Activated CD4-positive, CD25-positive, alpha-beta regulatory T cell (primary cell): ENCODE data around the gene TMEM234.

Experiments
- DNase-seq, 4 experiments: peaks; one replicate each; lab custom pipeline; 2025; lab: John Stamatoyannopoulos, UW

The TMEM234 gene

DNA sequence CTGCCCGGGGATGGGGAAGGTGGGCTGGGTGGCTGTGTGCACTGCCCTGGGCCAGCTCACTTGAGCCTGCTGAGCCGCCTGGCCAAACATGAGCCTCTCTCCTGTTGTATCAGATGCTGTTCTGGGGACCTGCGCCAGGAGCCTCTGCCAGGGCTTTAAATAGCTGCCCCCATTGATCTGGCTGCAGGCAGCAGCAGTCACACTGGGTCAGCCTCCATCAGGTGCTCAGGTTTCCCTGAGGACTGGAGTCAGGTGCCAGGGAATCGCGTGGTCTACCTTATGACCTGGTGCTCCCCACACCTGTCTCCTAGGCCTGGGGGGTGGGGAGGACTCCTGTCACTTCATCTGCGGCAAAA, 22.5 kb downstream of the TMEM234 start:
- DNase-seq: no peak

DNA sequence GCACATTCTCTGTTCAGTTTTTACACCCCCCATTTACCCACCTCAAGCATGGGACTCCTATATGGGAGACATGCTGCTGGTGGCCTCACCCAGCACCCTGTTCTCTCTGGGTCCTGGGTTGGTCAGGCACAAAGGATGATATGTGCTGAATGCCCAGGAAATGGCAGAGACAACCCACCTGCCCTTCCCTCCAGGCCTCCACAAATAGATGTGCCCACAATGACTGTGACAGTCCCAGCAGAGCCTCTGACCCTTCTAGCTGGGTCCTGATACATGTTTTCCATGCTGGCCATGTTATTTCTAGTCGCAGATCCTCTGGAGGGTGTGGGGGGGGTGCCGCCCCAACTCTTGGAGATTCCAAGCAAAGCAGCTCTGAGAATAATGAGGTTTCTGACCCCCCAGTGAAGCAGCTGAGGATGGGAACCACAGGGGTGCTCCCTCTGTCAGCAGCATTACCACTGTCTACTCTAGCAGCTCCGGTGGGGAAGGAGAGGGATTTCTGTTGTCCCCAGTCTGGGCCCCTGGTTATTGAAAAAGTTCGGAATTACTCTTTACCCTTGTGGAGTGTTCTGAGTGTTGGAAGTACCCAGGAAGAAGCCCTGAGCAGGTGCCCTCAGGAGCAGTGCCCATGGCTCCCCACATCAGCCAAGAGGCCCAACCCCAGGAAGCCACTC, 23.0 kb downstream of the TMEM234 start:
- DNase-seq: no peak

DNA sequence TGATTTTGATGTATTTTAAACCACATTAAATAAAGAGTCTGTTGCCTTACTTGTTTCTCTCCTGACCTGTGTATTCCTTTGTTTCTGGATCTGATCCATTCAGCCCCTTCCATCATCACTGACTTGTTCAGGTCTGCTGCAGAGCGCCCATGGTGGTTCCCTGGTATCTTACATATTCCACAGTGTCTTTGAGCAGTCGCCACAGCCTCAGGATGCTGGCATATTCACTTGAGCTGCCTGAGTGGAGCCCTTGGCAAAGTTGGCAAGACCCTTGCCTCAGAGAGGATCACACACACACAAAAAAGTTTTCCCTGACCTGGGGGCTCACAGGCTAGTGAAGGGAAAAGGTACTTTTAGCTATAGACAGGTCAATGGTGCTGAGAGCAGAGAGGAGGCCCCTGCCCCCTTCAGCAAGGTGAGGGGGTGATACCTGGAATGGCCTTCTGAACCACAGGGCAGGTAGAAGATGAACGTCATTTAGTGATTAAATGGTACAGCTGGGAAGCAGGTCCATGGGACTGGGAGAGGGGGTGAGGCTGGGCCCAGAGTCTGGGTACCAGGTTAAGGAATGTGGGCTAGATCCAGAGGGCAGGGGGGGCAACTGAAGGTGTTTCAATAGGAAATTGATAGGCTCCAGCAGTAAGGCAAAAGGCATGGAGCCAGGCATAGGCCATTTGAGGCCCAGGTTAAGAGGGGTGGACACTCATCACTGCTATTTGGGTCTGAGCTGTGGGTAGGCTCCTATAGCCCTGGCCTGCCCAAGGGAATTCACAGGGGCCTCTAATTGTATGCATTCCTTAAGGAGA, 23.7 kb downstream of the TMEM234 start:
- DNase-seq: no peak

DNA sequence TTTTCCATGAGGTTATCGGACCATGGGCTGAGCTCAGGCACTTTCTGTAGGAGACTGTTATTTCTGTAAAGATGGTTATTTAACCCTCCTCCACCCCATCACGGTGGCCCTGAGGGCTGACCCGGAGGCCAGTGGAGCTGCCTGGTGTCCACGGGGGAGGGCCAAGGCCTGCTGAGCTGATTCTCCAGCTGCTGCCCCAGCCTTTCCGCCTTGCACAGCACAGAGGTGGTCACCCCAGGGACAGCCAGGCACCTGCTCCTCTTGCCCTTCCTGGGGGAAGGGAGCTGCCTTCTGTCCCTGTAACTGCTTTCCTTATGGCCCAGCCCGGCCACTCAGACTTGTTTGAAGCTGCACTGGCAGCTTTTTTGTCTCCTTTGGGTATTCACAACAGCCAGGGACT, 24.3 kb downstream of the TMEM234 start:
- DNase-seq: no peak

DNA sequence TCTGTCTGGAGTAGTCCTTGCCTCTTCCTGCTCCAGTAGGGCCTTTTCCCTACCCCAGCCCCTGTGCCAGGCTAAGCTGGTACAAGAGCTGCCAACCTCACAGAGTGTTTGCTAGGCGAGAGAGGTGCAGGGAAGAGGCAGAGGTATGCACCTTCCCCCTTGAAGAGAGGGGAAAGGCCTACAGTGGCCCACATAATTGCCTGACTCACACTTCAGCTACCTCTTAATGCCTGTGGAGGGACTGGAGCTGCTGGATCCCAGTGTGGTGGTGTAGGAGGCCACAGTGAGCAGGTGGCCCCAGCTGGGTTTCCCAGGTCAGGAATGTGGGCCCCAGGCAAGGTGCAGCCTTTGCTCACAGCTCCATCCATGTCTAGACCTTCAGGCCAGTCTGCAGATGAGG, 25.1 kb downstream of the TMEM234 start:
- DNase-seq: no peak

DNA sequence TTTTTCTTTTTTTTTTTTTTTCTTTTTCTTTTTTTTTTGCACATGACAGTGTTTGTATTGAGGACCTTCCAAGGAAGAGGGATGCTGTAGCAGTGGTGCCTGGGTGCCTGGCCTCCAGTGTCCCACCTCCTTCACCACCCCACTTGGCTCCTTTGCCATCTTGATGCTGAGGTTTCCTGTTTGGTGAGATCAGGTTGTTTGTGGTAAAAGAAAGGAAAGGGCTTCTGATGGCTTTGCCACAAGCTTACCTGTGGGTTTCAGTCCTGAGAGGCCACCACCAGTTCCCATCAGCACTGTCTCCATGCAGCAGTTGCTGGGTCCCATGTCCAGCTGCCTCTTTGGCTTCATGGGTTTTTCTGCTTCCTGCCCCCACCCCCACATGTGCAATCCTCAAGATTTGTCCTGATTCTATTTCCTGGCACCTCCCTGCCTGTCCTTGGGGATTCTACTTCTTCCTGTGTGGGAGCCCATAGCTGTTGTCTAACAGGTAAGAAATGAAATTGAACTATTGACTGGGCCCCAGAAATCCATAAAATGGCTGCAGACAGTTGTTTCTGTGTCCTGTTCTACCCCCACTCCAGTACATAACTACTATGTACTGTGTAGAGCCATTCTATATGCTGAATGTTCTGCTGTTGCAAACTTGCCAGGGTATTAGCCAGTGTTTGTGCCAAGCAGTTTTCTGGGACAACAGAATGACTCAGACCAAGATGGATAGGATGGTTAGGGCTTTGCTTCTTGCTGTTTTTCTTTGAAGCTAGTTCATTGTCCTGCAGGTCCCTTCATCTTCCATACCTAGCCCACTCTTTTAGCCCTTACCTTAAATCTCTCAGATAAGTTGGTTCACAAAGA, 26.0 kb downstream of the TMEM234 start:
- no peak for DNase-seq

DNA sequence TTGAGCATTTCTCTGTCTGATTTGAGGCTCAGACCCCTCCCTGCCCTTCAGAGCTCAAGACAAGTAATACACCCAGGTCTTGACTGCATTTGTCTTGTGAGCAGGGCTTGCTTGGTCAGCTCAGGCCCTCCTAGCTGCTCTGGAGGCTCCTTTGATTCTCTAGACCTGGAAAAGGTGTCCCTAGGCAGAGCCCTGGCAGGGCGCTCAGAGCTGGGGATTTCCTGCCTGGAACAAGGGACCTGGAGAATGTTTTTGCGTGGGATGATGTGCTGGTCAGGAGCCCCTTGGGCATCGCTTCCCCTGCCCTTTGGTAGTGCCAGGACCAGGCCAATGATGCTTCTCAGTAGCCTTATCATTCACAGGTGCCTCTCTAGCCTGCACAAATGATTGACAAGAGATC, 26.6 kb downstream of the TMEM234 start:
- no peak for DNase-seq

DNA sequence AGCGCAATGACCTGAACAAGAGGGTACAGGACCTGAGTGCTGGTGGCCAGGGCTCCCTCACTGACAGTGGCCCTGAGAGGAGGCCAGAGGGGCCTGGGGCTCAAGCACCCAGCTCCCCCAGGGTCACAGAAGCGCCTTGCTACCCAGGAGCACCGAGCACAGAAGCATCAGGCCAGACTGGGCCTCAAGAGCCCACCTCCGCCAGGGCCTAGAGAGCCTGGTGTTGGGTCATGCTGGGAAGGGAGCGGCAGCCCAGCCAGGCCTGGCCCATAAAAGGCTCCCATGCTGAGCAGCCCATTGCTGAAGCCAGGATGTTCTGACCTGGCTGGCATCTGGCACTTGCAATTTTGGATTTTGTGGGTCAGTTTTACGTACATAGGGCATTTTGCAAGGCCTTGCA, 27.2 kb downstream of the TMEM234 start:
- no peak for DNase-seq

DNA sequence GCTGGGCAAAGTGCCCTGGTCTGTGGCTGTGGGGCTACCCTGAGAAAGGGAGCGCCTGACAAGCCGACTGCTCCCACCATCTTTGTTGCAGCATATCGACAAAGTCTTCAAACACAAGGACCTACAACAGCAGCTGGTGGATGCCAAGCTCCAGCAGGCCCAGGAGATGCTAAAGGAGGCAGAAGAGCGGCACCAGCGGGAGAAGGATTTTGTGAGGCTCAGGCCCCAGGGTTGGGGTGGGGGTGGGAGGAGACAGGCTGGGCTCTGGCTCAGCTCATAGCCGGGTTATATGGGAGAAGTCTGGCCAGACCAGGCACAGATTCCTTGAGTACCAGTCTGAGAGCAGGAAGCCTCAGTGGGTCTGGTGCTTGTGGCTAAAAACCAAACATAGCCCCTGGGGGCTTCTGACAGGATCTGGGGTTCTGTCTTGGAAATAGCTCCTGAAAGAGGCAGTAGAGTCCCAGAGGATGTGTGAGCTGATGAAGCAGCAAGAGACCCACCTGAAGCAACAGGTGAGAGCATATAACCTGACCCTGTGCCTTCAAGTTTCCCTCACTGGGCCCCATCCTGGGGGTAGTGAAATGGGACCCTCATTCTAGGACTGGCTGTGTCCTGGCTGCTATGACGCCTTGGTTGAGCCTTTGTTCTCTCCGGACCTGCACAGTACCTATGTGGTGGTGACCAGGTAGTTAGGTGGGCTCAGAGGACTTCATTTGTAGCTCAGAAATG, 29.8 kb downstream of the TMEM234 start:
- no peak for DNase-seq

DNA sequence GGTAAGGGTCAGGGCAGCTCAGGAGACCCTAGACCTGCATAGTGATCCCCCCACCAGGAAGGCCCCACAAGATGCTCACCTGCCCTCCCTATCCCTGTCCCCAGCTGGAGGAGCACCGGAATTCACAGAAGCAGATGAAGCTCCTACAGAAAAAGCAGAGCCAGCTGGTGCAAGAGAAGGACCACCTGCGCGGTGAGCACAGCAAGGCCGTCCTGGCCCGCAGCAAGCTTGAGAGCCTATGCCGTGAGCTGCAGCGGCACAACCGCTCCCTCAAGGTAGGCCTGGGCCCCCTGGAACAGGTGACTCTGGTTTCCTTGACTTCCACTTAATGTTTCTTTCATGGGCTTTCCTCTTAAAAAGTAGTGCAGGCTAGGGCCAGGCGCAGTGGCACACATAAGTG, 34.3 kb downstream of the TMEM234 start:
- DNase-seq: no peak

DNA sequence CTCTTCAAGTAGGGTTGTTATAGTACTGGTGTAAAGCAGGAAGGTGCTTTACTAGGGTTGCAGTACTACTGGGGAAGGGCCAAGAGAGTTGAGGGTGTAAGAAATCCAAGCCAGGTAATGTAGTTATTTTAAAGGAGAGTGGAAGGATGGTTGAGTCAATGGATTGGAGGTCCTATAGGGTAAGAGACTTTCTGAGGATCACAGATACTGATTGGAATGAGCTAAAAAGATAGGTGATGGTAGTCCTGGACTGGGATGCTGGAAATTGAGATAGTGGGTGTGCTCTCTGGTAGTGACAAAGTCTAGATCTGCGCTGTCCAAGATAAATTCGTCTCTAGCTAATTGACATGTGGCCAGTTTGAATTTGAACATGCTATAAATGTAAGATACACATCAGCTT, 35.7 kb downstream of the TMEM234 start:
- DNase-seq: no peak

DNA sequence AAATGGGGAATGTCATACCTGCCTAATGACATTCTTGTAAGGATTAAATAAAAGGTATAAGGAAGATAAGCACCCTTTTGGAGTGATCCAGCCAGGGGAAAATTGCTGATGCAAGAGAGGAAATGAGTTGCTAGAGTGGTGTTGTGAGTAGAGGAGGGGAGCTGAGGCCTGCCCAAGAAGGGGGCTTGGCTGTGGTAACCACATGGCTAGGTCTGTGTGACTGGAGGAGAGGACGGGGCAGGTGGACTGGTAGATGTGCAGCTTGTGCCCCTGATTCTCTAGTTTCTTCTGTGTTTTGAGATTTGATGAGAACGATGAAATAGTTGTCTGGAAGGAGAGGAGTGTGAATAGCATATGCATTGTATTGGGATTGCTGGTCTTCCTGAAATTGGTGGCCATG, 36.1 kb downstream of the TMEM234 start:
- DNase-seq: no peak

DNA sequence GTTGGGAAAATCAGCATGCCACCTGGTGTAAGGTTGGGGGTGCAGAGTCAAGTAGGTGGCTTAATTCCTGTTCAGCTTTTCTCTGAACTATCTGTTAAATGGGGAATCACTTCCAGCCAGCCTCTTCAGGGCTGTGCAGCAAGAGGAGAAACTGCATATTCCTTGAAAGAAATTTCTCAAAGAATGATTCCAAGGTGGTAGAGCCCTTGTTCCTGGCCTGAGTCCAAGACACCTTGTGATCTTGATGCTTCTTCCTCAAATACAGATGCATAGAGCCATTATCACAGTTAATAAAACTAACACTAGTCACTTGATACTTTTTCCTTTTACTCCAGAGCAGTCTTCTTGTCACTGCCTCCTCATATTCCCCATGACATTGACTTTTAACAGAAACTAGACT, 37.5 kb downstream of the TMEM234 start:
- DNase-seq: no peak

DNA sequence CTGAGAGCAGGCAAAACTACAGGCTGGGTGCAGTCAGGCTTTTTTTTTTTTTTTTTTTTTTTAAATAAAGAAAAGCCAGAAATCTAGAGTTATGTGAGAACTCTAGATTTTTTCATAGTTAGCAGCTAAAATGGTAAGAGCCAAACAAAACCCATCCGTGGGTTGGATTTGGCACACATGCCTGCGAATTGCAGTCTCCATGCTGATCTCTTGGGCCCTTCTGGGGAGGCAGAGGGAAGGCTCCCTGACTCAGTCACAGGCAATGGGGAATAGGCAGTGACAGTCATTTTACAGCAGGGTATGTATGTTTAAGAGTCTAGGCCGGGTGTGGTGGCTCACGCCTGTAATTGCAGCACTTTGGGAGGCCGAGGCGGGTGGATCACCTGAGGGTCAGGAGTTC, 40.1 kb downstream of the TMEM234 start:
- no peak for DNase-seq

DNA sequence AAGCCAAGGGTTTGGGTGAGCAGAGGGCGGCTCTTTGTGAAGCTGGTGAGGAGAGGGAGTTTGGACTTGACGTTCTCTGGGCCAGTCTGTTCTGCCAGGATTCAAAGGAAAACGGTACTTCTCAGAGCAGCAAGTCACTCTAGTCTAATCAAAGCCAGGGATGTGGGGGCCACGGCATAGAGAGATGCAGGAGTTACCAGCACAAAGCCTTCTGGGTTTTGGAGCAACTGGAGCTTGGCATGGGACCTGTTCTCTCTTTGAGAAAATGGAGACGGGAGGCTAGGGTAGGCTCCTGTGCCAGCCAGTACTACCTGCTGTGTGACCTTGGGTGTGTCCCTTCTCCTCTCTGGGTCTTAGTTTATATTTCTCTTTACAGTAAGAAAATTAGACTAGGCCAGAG, 40.6 kb downstream of the TMEM234 start:
- DNase-seq: no peak

DNA sequence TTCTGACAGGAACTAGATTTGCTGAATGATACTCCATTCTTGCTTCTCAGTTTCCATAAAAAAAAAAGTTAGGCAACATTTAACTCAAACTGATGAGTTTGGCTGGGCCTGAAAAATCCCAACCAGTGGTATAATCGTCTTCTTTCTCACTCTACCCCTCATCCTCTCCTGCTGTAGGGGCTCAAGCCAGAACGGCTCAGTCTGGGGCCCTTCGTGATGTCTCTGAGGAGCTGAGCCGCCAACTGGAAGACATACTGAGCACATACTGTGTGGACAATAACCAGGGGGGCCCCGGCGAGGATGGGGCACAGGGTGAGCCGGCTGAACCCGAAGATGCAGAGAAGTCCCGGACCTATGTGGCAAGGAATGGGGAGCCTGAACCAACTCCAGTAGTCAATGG, 41.1 kb downstream of the TMEM234 start:
- no peak for DNase-seq

DNA sequence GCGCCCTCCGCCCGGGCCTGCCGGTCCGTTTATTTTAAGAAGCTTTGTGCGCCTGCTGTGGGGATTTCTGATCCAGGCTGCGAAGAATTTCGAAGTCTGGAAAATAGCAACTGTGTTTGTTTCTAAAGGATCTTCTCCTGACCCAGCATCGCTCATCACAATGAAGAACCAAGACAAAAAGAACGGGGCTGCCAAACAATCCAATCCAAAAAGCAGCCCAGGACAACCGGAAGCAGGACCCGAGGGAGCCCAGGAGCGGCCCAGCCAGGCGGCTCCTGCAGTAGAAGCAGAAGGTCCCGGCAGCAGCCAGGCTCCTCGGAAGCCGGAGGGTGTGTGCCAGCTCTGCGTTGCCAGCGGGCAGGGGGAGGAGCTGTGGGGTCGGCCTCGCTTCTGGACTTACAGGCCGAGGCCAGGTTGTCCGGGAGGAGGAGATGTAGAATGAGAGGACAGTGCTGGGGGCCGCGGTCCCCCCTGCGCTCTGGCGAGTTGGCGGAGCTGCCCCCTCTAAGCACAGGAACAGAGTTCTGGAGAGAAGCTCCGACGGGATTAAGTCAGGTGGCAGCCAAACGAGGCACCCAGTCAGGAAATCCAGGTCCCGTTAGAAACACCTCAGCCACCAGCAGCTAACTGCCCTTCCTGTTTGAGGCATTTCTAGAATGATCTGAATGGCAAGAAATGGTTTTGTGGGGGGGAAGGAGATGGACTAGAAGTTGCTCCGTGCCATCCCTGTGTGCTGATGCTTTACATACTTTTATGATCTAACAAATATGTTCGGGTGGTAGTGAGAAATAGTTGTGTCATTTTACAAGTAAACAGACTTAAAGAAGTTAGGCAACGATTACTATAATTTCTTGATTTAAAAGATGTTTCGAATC, 41.7 kb downstream of the TMEM234 start:
- DNase-seq: peak in 1 of 4 experiments; percentile 19

DNA sequence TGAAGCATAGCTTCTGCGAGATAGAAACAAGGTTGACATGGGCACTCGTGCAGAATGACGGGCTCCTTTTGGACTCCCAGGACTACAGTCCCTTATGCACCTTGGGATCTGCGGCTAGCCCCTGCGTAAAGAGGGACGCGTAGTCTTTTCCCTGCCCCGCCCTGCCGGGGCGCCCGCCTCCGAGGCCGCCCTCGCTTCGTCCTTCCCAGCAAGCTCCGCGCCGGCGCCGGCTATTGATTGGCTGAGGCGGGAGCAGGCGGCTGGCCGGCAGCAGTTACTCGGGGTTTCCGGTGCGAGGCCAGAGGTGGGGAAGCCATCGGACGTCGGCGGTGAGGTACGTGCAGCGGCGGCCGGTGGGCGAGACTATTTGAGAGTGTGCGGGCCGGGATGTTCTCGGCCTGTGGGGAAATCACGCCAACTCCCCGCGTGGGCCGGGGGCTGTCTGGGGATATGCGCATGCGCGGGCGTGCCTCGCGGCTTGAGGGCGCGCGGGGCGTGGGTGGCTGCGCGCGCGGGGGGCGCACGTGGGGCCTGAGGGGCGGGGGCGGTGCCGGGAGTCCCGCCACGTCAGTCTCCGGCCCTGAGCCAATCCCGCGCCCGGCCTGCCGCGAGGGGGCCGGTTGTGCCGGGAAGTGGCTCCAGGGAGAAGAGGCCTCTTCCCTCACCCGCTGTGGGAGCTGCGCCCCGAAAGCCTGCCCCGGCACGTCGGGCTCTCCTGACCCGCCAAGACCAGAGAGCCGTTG, 42.5 kb downstream of the TMEM234 start, which contains the start of gene TXLNA:
Gene TXLNA (plus strand): TSS at position 233 of the 743 bp plus-strand sequence. CDS start 671 bp downstream, outside the sequence.
- peak; percentile 80 to 88 (median 84) for DNase-seq

DNA sequence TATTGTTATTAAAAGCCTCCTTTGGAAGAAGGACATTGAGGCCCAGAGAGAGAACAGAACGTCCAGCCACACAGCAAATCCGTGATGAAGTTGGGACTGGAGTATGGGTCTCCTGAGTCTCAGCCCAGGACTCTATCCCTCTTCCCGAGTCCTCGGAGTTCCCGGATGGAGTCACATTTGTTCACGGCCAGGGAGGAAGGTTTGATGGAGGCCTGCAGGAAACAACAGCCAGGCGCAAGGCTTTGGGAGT, 43.0 kb downstream of the TMEM234 start:
- no peak for DNase-seq

DNA sequence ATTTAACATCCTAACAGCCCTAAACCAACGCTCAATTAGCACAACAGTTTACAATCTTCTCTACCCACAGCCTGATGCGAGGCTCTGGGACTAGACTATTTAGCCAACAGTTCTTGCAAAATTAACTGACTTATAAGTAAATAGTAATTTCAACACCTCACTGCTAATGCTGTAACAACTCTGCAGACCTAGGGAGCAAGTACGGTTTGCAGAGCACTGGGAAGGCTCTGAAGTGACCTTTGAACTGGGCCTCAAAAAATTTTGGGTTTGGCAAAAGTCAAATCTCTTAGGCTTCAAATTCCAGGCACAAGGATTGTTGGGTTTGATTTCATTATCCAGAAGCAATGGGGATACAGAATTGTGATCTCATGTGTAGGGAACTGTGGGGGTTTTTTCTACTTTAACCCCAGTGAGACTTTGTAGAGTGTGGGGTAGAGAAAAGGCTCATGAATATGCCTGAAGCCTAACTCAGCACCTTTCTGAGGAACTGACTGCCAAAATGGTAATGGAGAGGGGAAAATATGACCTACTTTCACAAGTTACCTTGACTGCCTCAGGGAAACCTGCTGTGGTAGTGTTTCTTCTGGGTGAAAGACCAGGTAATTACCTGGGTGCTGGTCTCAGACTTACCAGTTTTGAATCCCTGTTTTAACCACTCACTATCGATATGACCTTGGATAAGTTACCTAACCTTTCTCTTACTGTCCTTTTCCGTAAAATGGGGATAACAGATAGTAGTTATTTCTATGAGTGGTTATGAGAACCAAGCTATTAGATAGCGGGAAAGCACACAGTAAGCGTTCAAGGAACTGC, 43.6 kb downstream of the TMEM234 start:
- DNase-seq: no peak
